GM12878 (cell line): ENCODE results near the gene MFSD6. TPM values are rescaled to one million over a fixed set of nuclear protein-coding genes. Genes with fewer than 3 reads are reported as not detected.

Experiments used
- ATAC-seq: fragments of 200-7000 bp; cut with Tn5 transposase; 3 replicates; pipeline ENCODE4 v1.9.1; 2020; ENCODE audit warnings: mild to moderate bottlenecking, moderate library complexity
- BruUV-seq: library from RNA; stranded (reverse); fragments of 400-500 nt; replicated peaks from 2 replicates; lab custom pipeline; 2021; lab: Mats Ljungman, UMichigan
- CTCF ChIA-PET: fragments of 300-600 bp; sonication (Branson Sonifier 250); formaldehyde crosslinking; extraction: SDS; loops from one replicate; lab custom pipeline; 2021; ENCODE audit warnings: inconsistent platforms; lab: Yijun Ruan, JAX
- POLR2A ChIA-PET: fragments of 350-600 bp; formaldehyde crosslinking; extraction: SDS; loops from one replicate; lab custom pipeline; 2021; ENCODE audit warnings: inconsistent platforms; lab: Charles Lee
- RAD21 ChIA-PET: fragments of 300-600 bp; sonication (Branson Sonifier 250); formaldehyde crosslinking; loops from one replicate; lab custom pipeline; 2023; ENCODE audit warnings: antibody characterized with exemption; ENCODE audit not compliant: unreplicated experiment; lab: Charles Lee
- SMC1A ChIA-PET: fragments of 300-600 bp; sonication (Branson Sonifier 250); formaldehyde crosslinking; loops from one replicate; lab custom pipeline; 2023; ENCODE audit not compliant: unreplicated experiment, uncharacterized antibody; lab: Charles Lee
- DNase-seq: peaks from one replicate; pipeline ENCODE4 v3.0.0-alpha.2; 2011; ENCODE audit warnings: low read depth, low spot score
- FAIRE-seq: peaks from 3 replicates; lab custom pipeline; 2011; peaks lifted over from hg19 to GRCh38; lab: Jason Lieb, UNC
- H2AFZ ChIP-seq: 2 replicates; pipeline ENCODE4 v1.6.0; 2011; ENCODE audit warnings: low read depth, low read length, control low read depth; ENCODE audit not compliant: control insufficient read depth
- H3K27ac ChIP-seq: 2 replicates; pipeline ENCODE4 v1.5.1; 2011; ENCODE audit warnings: control low read depth; ENCODE audit not compliant: control insufficient read depth, insufficient read depth
- H3K27me3 ChIP-seq, 2 experiments: replicated peaks in 1 of 2; 2 replicates each; pipeline versions ENCODE4 v1.6.0 to v1.6.1; 2011; ENCODE audit warnings: low read length in 1 of 2; ENCODE audit not compliant: control insufficient read depth in 2 of 2, insufficient read depth in 2 of 2
- H3K36me3 ChIP-seq, 2 experiments: 2 replicates each; pipeline ENCODE4 v1.5.1; 2011; ENCODE audit warnings: low read length in 1 of 2; ENCODE audit not compliant: control insufficient read depth in 2 of 2, insufficient read depth in 2 of 2
- H3K4me1 ChIP-seq: 2 replicates; pipeline ENCODE4 v1.6.1; 2011; ENCODE audit warnings: mild to moderate bottlenecking, low read length, moderate library complexity, mixed read lengths; ENCODE audit not compliant: control insufficient read depth, insufficient read depth
- H3K4me2 ChIP-seq: 2 replicates; pipeline ENCODE4 v1.6.0; 2011; ENCODE audit warnings: control low read depth; ENCODE audit not compliant: control insufficient read depth, insufficient read depth
- H3K4me3 ChIP-seq: fragments of 200-600 bp; sonication (generic); 2 replicates; pipeline ENCODE4 v1.5.1; 2016
- H3K79me2 ChIP-seq: 2 replicates; pipeline ENCODE4 v1.6.0; 2011; ENCODE audit warnings: low read length; ENCODE audit not compliant: control insufficient read depth, insufficient read depth
- H3K9ac ChIP-seq: 2 replicates; pipeline ENCODE4 v1.8.0; 2011; ENCODE audit warnings: low read length, control low read depth, mixed read lengths; ENCODE audit not compliant: control insufficient read depth, insufficient read depth
- H3K9me3 ChIP-seq: replicated peaks from 3 replicates; pipeline ENCODE4 v1.5.1; 2011; ENCODE audit warnings: mild to moderate bottlenecking, low read length; ENCODE audit not compliant: control insufficient read depth, insufficient read depth
- H4K20me1 ChIP-seq: 2 replicates; pipeline ENCODE4 v1.6.0; 2011; ENCODE audit not compliant: control insufficient read depth, insufficient read depth
- CBFB ChIP-seq: IDR thresholded peaks from 2 replicates; pipeline ENCODE4 v1.6.1; 2016; ENCODE audit warnings: antibody characterized with exemption, low read depth
- DPF2 ChIP-seq: fragments of 450-650 bp; IDR thresholded peaks from 2 replicates; pipeline ENCODE4 v1.6.1; 2017; ENCODE audit warnings: mild to moderate bottlenecking
- EED ChIP-seq: sonication (generic); IDR thresholded peaks from 2 replicates; pipeline ENCODE4 v1.6.1; 2016; ENCODE audit warnings: antibody characterized with exemption, low read depth
- HCFC1 ChIP-seq: fragments of 150-350 bp; IDR thresholded peaks from 2 replicates; pipeline ENCODE4 v1.6.1; 2014; ENCODE audit warnings: low read length
- IKZF1 ChIP-seq: fragments of 450-650 bp; conservative IDR thresholded peaks from 2 replicates; pipeline ENCODE4 v1.6.1; 2017; ENCODE audit warnings: antibody characterized with exemption, mild to moderate bottlenecking
- IKZF2 ChIP-seq, 2 experiments: fragments of 450-650 bp; IDR thresholded peaks; 2 replicates each; pipeline ENCODE4 v1.6.1; 2017; ENCODE audit warnings: mild to moderate bottlenecking in 2 of 2, moderate library complexity in 2 of 2
- IRF4 ChIP-seq: IDR thresholded peaks from 2 replicates; pipeline ENCODE4 v1.6.1; 2011; ENCODE audit warnings: low read depth, low read length
- KDM1A ChIP-seq: fragments of 200-600 bp; sonication (generic); IDR thresholded peaks from 2 replicates; pipeline ENCODE4 v1.6.1; 2016; ENCODE audit warnings: borderline replicate concordance
- MEF2A ChIP-seq: IDR thresholded peaks from 2 replicates; pipeline ENCODE4 v1.6.1; 2011; ENCODE audit warnings: low read depth, mild to moderate bottlenecking, low read length, moderate library complexity; ENCODE audit not compliant: insufficient read depth
- MLLT1 ChIP-seq: fragments of 450-650 bp; IDR thresholded peaks from 2 replicates; pipeline ENCODE4 v1.6.1; 2016; ENCODE audit warnings: mild to moderate bottlenecking
- MTA2 ChIP-seq: fragments of 450-650 bp; IDR thresholded peaks from 2 replicates; pipeline ENCODE4 v1.6.1; 2016; ENCODE audit warnings: low read depth, mild to moderate bottlenecking, moderate library complexity
- PBX3 ChIP-seq: IDR thresholded peaks from 2 replicates; pipeline ENCODE4 v1.6.1; 2011; ENCODE audit warnings: mild to moderate bottlenecking, low read depth, low read length, moderate library complexity; ENCODE audit not compliant: insufficient replicate concordance
- PKNOX1 ChIP-seq: fragments of 450-650 bp; IDR thresholded peaks from 2 replicates; pipeline ENCODE4 v1.6.1; 2016; ENCODE audit warnings: mild to moderate bottlenecking
- RUNX3 ChIP-seq: IDR thresholded peaks from 2 replicates; pipeline ENCODE4 v1.6.1; 2012; ENCODE audit warnings: low read length, inconsistent platforms
- SIN3A ChIP-seq: IDR thresholded peaks from 2 replicates; pipeline ENCODE4 v1.6.1; 2012; ENCODE audit warnings: low read depth, low read length, improper control_type of control experiment
- SMAD5 ChIP-seq: IDR thresholded peaks from 2 replicates; pipeline ENCODE4 v1.6.1; 2016; ENCODE audit warnings: antibody characterized with exemption, low read depth
- SMC3 ChIP-seq: IDR thresholded peaks from 2 replicates; pipeline ENCODE4 v1.6.1; 2011; ENCODE audit warnings: low read length, improper control_type of control experiment, borderline replicate concordance
- SPI1 ChIP-seq: IDR thresholded peaks from 2 replicates; pipeline ENCODE4 v1.6.1; 2011; ENCODE audit warnings: low read depth, mild to moderate bottlenecking, low read length, moderate library complexity, borderline replicate concordance; ENCODE audit not compliant: insufficient read depth
- TAF1 ChIP-seq: IDR thresholded peaks from 2 replicates; pipeline ENCODE4 v1.6.1; 2011; ENCODE audit warnings: mild to moderate bottlenecking, low read depth, low read length, borderline replicate concordance
- TCF12 ChIP-seq: IDR thresholded peaks from 2 replicates; pipeline ENCODE4 v1.6.1; 2011; ENCODE audit warnings: low read depth, mild to moderate bottlenecking, low read length
- ZBTB33 ChIP-seq: fragments of 450-650 bp; IDR thresholded peaks from 2 replicates; pipeline ENCODE4 v1.6.1; 2017; ENCODE audit warnings: mild to moderate bottlenecking
- WGBS: methylation state at CpG from one replicate; pipeline ENCODE4 v1.1.6; 2016; ENCODE audit warnings: low lambda C conversion rate; ENCODE audit not compliant: insufficient replicate concordance, insufficient coverage; ENCODE audit errors: missing lambda C conversion rate; 5-methylcytosine and 5-hydroxymethylcytosine counted together
- in situ Hi-C: fragments of 300-500 bp; cut with MboI; formaldehyde crosslinking; loops from 9 replicates; pipeline ENCODE4 v1.14.3; 2018; ENCODE audit warnings: mixed read lengths
- intact Hi-C: fragments of 100-400 bp; cut with micrococcal nuclease; formaldehyde crosslinking; loops from one replicate; pipeline ENCODE4 v1.14.2; 2022; ENCODE audit not compliant: unreplicated experiment
- polyA plus RNA-seq, 11 experiments: library from polyadenylated mRNA; depleted of rRNA in 4 of 11; unstranded in 6 of 11; stranded (reverse) in 5 of 11; fragments of >200 nt; fragmentation: Nextera tagmentation in 4 of 11; fragmentation: Illumina TruSeq in 1 of 11; extraction: Ambion mirVana in 4 of 11; extraction: Trizol in 1 of 11; gene quantifications; 1 replicate in 1 of 11; 2 replicates in 10 of 11; pipeline versions ENCODE4 v1.2.1 to v1.2.3, GENCODE V29; 2011 to 2016; ENCODE audit warnings: inconsistent platforms in 2 of 11, missing spikeins in 2 of 11, low read depth in 1 of 11
- total RNA-seq, 4 experiments: library from RNA; depleted of rRNA in 3 of 4; stranded (reverse); fragments of >200 nt in 3 of 4; fragmentation: Illumina TruSeq in 1 of 4; extraction: Trizol in 1 of 4; gene quantifications; 2 replicates each; pipeline versions ENCODE4 v1.2.1 to v1.2.3, GENCODE V29; 2013 to 2021

Gene MFSD6
- total and polyA plus RNA-seq, 10 of the 15 experiments (the other 5 are each of a cell fraction or from before 2014, with no cell fraction given) = 6.7 to 42.6 (median 24.2) TPM

- peak overlapping the region; percentile 6; the same call in 1 of the 2 replicates for H3K4me3 ChIP-seq
- CTCF ChIA-PET = interaction anchor here (2.1 kb wide), 1 partner anchor 34 kb away, joined by 4 read pairs; no protein-coding TSS in a partner anchor
- ATAC-seq (peak; percentile 37), FAIRE-seq (no peak), DNase-seq (no peak)
- in situ Hi-C loops (no loop called here), intact Hi-C loops (no loop called here)
- H3K9me3 ChIP-seq = no peaks in the 10 kb centered on the region
- H2AFZ ChIP-seq = peak overlapping the region; percentile 54
- peak; percentile 42 for TF ChIP-seq RUNX3
- no peak for TF ChIP-seq DPF2
- TF ChIP-seq SPI1 = peak; percentile 73; the same call in 1 of the 2 replicates
- TF ChIP-seq SMC3 = no peak
- no peak for TF ChIP-seq ZBTB33
- TF ChIP-seq PBX3 = no peak
- no peak for TF ChIP-seq TAF1
- TF ChIP-seq HCFC1 = no peak
- TF ChIP-seq IKZF2 (IDR thresholded peaks at IDR 0.05) = peak; percentile 41 to 69; a peak in 2 of 4 replicates
- TF ChIP-seq CBFB = no peak
- TF ChIP-seq KDM1A = no peak
- 0 out of 2 replicates have a peak, but pooled peaks have one; percentile 8 for TF ChIP-seq MTA2
- no peak for TF ChIP-seq TCF12
- TF ChIP-seq PKNOX1 = no peak
- TF ChIP-seq IRF4 = no peak
- no peak for TF ChIP-seq MLLT1
- TF ChIP-seq EED = peak; percentile 67
- TF ChIP-seq IKZF1 = peak; percentile 58; the same call in 1 of the 2 replicates
- no peak for TF ChIP-seq SMAD5
- TF ChIP-seq SIN3A = no peak
- TF ChIP-seq MEF2A = no peak
- H3K36me3 ChIP-seq = 0 out of 4 replicates have a peak, but pooled peaks cover 0 to 2% of the 10 kb centered on the region in 2 experiments
- peak overlapping the region; percentile 11; the same call in 1 of the 2 replicates for H3K9ac ChIP-seq
- H3K79me2 ChIP-seq = peaks cover 45% of the 10 kb centered on the region
- 67% methylated on average over 4 of the region's 4 CpGs for WGBS
- BruUV-seq = no TSS peak
- POLR2A ChIA-PET = interaction anchor here (1.1 to 1.3 kb wide), 2 partner anchors 20 to 101 kb away, joined by 3 read pairs; no protein-coding TSS in a partner anchor
- peak overlapping the region; percentile 42 for H3K27ac ChIP-seq
- RAD21 ChIA-PET = interaction anchor here (1.4 kb wide), 1 partner anchor 54 kb away, joined by 3 read pairs; no protein-coding TSS in a partner anchor
- no peaks in the 10 kb centered on the region for H4K20me1 ChIP-seq
- peak overlapping the region; percentile 68 for H3K4me2 ChIP-seq
- no peaks in the 10 kb centered on the region for H3K27me3 ChIP-seq
- H3K4me1 ChIP-seq = peaks cover 6% of the 10 kb centered on the region
- SMC1A ChIA-PET = interaction anchor here (0.7 to 4.6 kb wide), 8 partner anchors 9 to 350 kb away, joined by 3 to 21 read pairs (median 3); no protein-coding TSS in a partner anchor
Observed at GRCh38 chr2:190413421-190413820, 5.3 kb downstream of the MFSD6 start.
